T-helper 2 cell treated with Interferon-gamma antibody and Interleukin-4, amounts not matched to agents 100 ng/mL and 5 ng/mL, for 36 hours (primary cell): ENCODE data around the gene CARMIL1. TPM values are rescaled to one million over a fixed set of nuclear protein-coding genes. Genes with fewer than 3 reads are reported as not detected.

Experiments
- intact Hi-C: fragments of 100-400 bp; cut with micrococcal nuclease; formaldehyde crosslinking; loops from one replicate; pipeline ENCODE4 v1.15.1; 2023
- total RNA-seq: library from RNA; stranded (reverse); gene quantifications from 2 replicates; pipeline ENCODE4 v1.2.3, GENCODE V29; 2022

The CARMIL1 gene
- total RNA-seq, result 1.8 and 2.1 TPM in 2 replicates

- intact Hi-C loops, result loop anchor here (1.0 kb wide), 1 partner anchor 211 kb away; no protein-coding TSS in a partner anchor
Measured at GRCh38 chr6:25278914-25279747, at the start of gene CARMIL1. CARMIL1 (plus strand) TSS chr6:25279374; CDS start chr6:25279796, 422 bp downstream.

- intact Hi-C loops, result no loop called here
Measured at GRCh38 chr6:25229671-25230321, 49.4 kb upstream of the CARMIL1 start.

- intact Hi-C loops, result no loop called here
Measured at GRCh38 chr6:25232479-25232878, 46.7 kb upstream of the CARMIL1 start.

GRCh38 chr6:25233226-25233625 lies 45.9 kb upstream of the CARMIL1 start:
- intact Hi-C loops, result no loop called here

- intact Hi-C loops, result no loop called here
Measured at GRCh38 chr6:25237579-25237978, 41.6 kb upstream of the CARMIL1 start.

- intact Hi-C loops, result no loop called here
Measured at GRCh38 chr6:25239059-25239458, 40.1 kb upstream of the CARMIL1 start.

GRCh38 chr6:25239498-25239897 lies 39.7 kb upstream of the CARMIL1 start:
- intact Hi-C loops, result no loop called here

GRCh38 chr6:25242567-25242966 lies 36.6 kb upstream of the CARMIL1 start:
- intact Hi-C loops, result no loop called here

- intact Hi-C loops, result no loop called here
Measured at GRCh38 chr6:25244865-25245264, 34.3 kb upstream of the CARMIL1 start.

GRCh38 chr6:25248123-25248522 lies 31.1 kb upstream of the CARMIL1 start:
- intact Hi-C loops, result no loop called here

- intact Hi-C loops, result no loop called here
Measured at GRCh38 chr6:25249133-25249532, 30.0 kb upstream of the CARMIL1 start.

- intact Hi-C loops, result no loop called here
Measured at GRCh38 chr6:25250878-25251277, 28.3 kb upstream of the CARMIL1 start.

- intact Hi-C loops, result no loop called here
Measured at GRCh38 chr6:25251426-25251825, 27.7 kb upstream of the CARMIL1 start.

GRCh38 chr6:25253351-25253750 lies 25.8 kb upstream of the CARMIL1 start:
- intact Hi-C loops, result no loop called here

- intact Hi-C loops, result no loop called here
Measured at GRCh38 chr6:25254671-25255070, 24.5 kb upstream of the CARMIL1 start.

- intact Hi-C loops, result no loop called here
Measured at GRCh38 chr6:25257686-25258348, 21.4 kb upstream of the CARMIL1 start.

GRCh38 chr6:25259756-25260155 lies 19.4 kb upstream of the CARMIL1 start:
- intact Hi-C loops, result no loop called here

GRCh38 chr6:25263657-25264056 lies 15.5 kb upstream of the CARMIL1 start:
- intact Hi-C loops, result loop anchor here (2.0 kb wide), 1 partner anchor 339 kb away; no protein-coding TSS in a partner anchor

- intact Hi-C loops, result no loop called here
Measured at GRCh38 chr6:25266456-25267100, 12.6 kb upstream of the CARMIL1 start.

- intact Hi-C loops, result no loop called here
Measured at GRCh38 chr6:25267662-25268061, 11.5 kb upstream of the CARMIL1 start.

- intact Hi-C loops, result no loop called here
Measured at GRCh38 chr6:25270559-25270958, 8.6 kb upstream of the CARMIL1 start.

- intact Hi-C loops, result no loop called here
Measured at GRCh38 chr6:25275436-25275835, 3.7 kb upstream of the CARMIL1 start.
